ENCODE measurements around the gene MAD1L1.

GRCh38 chr7:2273866-2274265 lies 41.1 kb upstream of the MAD1L1 start:
- no peak for TF ChIP-seq CTCF (IDR thresholded peaks at IDR 0.05)
- no peak for TF ChIP-seq POLR2AphosphoS5 (IDR thresholded peaks at IDR 0.05)
